CD4-positive, alpha-beta T cell treated with Interleukin-21 for 1 hour (primary cell): ENCODE results near the gene MICAL3.
"Not testable (repeated sequence)": the region's sequence is repeated elsewhere in the genome, so short reads cannot be mapped to it uniquely, and the experiment has no call there.

Source experiments
- DNase-seq: peaks from one replicate; pipeline ENCODE4 v3.0.0-alpha.2; 2020

Gene MICAL3

GRCh38 chr22:18059991-18060390, 35.6 kb upstream of the MICAL3 start:
- no peak for DNase-seq

DNA sequence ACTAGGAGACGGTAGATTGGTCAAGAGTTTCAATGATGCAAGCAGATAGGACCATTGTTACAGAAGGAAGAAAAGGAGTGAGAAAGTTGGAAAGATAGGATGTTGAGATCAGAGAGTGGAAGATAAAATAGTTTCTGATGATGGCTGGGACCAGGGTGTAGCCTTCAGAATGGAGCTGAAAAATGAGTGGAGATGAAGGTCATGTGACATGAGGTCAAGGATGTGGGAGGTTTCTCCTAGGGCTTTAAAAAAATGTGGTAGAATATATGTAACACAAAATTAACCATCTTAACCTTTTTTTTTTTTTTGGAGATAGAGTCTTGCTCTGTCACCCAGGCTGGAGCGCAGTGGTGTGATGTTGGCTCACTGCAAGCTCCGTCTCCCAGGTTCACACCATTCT, 35.1 kb upstream of the MICAL3 start:
- no peak for DNase-seq

DNA sequence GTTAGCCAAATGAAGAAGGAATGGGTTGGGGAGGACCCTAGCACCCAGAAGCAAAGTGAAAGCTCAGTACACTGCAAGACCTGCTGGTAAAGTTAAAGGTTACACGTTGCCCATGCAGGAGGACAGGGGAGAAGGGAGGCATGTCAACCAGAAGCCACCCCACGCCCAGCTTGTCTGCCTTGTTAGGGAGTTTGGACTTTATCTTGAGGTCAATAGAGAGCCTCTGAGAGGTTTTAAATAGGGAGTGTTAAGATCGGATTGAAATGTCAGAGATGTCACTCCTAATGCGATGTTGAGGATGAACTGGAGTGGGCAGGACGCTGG, 34.7 kb upstream of the MICAL3 start:
- no peak for DNase-seq

GRCh38 chr22:18058371-18059093, 34.2 kb upstream of the MICAL3 start:
- no peak for DNase-seq

- no peak for DNase-seq
Measured at GRCh38 chr22:18057568-18058209, 33.3 kb upstream of the MICAL3 start.

GRCh38 chr22:18056807-18057474, 32.6 kb upstream of the MICAL3 start:
- DNase-seq: no peak

GRCh38 chr22:18056161-18056666, 31.9 kb upstream of the MICAL3 start:
- DNase-seq: no peak

GRCh38 chr22:18055619-18056160, 31.3 kb upstream of the MICAL3 start:
- DNase-seq: no peak

GRCh38 chr22:18053216-18053946, 29.0 kb upstream of the MICAL3 start:
- not testable (repeated sequence) for DNase-seq

DNA sequence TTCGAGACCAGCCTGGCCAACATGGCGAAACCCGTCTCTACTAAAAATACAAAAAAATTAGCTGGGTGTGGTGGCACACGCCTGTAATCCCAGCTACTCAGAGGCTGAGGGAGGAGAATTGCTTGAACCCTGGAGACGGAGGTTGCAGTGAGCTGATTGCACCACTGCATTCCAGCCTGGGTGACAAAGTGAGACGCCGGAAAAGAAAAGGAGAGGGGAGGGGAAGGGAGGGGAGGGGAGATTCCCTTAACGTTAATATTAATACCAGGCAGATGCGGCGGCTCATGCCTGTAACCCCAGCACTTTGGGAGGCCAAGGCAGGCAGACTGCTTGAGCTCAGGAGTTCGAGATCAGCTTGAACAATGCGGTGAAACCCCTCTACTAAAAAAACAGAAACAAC, 26.8 kb upstream of the MICAL3 start:
- DNase-seq: not testable (repeated sequence)

GRCh38 chr22:18050065-18050464, 25.7 kb upstream of the MICAL3 start:
- no peak for DNase-seq

DNA sequence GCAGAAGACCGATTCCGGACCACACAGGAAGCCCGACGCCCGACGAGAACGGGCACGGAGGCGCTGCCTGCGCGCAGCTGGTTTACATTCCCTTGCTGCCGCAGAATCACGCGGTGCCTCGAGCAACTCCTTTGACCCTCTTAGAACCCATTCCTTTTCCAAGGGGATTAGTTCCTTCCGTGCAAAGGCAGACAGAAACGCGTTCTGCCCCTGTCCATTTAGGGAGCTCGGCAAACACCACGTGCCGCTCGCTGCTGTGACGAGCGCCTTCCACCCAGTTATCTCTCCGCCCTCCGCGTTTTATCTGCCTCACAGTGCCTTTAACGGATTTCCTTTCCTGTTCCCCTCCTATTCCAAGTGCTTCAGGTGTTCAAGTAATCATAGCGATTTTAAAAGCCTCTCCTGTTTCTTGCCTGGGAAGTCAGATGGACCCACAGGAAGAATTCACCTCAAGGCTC, 24.1 kb upstream of the MICAL3 start:
- no peak for DNase-seq

GRCh38 chr22:18048041-18048440, 23.7 kb upstream of the MICAL3 start:
- no peak for DNase-seq

GRCh38 chr22:18045794-18046193, 21.4 kb upstream of the MICAL3 start:
- no peak for DNase-seq

GRCh38 chr22:18044548-18045271, 20.3 kb upstream of the MICAL3 start:
- DNase-seq: no peak

- DNase-seq: no peak
Measured at GRCh38 chr22:18042685-18043084, 18.3 kb upstream of the MICAL3 start.

GRCh38 chr22:18040898-18041297, 16.5 kb upstream of the MICAL3 start:
- not testable (repeated sequence) for DNase-seq

- no peak for DNase-seq
Measured at GRCh38 chr22:18035751-18036150, 11.4 kb upstream of the MICAL3 start.

- no peak for DNase-seq
Measured at GRCh38 chr22:18034076-18034475, 9.7 kb upstream of the MICAL3 start.

DNA sequence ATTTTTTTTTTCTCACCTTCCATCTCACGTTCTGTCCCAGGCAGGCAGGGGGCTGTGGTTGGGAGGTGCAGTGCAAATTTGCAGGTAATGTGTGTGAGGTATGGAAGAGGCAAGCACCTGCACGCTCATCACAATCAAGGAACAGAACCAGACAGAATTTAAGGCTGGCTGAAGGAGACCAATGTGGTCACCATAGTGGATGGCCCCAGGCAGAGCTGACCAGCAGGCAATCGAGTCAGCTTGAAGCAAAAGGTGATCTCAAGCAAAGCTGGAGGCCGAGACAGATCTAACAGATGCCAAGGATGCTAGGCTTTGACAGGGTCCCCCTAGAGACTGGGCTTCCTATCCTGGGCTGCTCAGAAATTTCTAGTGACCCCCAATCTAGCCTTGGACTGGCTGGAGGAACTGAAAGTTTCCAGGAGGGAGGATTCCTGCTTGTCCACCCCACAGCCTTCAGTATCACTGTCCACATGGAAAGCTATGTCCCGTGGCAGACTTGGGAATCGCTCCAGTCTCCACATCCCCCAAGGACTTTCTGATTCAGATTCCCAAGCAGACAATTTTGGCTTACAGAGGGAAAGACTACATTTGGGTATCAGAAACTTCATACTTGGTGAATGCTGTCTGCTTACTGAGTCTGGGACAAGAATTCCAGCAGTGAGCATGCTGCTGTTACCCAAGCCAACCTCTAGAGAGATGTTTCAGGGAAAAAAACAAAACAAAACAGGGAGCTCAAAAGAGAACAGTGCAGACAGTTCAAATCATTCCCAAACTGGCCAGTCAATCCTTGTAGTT, 9.0 kb upstream of the MICAL3 start:
- no peak for DNase-seq

DNA sequence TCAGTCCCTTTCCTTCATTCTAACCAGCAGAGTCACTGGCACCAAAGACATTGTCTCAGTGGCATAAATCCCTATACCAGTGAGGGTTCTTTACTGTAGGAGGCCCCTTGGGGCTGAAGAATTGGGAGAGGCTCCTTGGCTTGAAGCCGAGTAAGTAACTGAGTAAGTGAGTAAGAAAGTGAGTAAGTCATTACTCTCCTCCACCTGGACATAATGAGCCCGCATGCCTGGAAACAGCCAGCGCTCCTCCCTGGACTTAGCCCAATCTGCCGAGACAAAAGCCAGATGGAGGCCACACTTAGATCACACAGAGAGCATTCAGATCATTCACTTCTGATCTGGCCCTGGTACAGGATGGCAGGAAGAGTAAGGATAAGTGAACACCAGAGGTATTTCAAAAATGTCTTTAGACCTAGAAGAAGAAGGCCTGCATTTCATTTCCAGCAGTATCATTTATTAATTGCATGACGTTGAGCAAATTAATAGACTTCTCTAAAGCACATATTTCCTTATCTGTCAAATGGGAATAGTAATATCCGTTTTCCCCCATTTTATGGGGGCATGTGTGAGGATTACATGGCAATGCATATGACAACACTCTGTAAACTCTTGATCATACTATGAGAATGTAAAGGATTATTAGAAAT, 8.2 kb upstream of the MICAL3 start:
- no peak for DNase-seq
